IPS-NIHi7 (cell line): Measurements from ENCODE around the gene CDC73.
"Not testable (repeated sequence)": the region's sequence is repeated elsewhere in the genome, so short reads cannot be mapped to it uniquely, and the experiment has no call there.

Experiments used
- DNase-seq: peaks from one replicate; pipeline ENCODE4 v3.0.0; 2012; ENCODE audit warnings: mixed read lengths; ENCODE audit errors: extremely low spot score

Gene CDC73

DNA sequence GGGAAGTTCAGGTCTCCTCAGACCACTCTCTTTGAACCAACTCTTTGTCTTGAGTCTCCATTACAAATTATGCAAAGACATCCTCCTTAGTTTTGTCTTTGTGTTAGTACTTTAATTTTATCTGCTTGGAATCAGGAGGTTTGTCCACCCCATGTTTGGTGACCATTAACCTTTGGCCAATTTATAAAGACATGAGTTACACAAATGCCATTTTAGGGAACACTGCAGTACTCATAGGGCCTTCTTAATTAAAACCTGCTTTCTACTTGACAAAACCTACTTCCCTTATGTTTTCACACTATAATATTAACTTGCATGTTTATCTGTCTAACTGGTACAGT is 7.9 kb upstream of the CDC73 start:
- no peak for DNase-seq

DNA sequence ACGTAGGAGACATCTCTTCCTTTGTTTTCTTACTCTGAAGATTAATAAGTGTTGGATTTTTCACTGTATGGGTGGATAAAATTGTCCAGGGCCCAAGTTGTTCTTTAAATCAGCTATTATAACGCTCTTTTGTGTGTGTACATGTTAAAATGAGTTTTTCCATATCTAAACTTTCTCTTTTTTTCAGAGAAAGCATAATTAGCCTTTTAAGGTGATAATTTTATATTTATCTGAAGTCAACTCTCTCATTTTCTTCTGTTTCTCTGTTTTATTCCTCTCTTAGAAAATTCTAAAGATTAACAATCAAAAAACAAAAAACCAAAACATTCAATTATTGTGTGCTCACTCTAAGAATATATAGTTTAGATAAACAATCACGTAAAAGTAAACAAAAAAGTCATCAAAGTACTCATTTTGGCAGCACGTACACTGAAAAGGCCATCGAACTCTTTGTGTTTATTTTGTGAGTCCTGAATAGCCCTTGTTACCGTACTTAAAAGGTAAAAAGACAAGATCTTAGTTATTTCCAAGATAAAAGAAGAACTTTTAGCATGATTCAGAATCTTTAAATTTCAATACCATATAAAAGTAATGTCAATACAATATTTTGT is 7.2 kb upstream of the CDC73 start:
- no peak for DNase-seq

DNA sequence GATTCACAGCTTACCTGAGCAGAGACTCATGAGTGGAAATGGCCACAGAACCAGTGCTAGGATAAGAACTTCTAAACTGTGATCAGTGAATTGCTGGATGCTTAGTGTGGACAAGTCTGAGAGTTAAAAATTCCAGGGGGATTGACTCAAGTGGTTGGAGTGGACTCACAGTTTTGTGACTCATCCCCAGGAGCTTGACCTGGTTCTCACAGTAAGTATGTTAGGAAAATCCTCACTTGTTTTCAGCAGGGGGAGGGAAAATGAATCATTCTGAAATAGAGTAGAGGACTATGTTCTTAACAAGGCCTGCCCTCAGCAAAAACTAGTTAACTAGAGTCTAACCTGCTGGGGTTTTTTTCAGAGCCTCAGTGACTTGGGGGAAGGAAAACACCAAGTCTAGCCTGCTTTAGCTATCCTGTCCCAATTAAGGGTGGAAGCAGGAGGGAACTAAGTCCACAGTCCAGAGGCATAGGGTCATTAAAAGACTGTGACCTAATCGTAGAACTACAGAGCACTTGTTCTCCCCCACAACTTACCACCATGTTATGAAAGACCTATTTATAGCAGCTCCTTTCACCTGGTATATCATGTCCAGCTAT is 6.1 kb upstream of the CDC73 start:
- no peak for DNase-seq

DNA sequence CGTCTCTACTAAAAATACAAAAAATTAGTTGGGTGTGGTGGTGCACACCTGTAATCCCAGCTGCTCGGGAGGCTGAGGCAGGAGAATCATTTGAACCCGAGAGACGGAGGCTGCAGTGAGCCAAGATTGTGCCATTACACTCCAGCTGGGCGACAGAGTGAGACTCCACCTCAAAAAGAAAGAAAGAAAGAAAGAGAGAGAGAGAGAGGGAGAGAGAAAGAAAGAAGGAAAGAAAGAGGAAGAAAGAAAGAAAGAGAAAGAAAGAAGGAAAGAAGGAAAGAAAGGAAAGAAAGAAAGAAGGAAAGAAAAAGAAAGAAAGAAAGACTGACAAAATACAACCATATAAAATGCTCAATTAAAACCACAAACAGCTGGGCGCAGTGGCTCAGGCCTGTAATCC is 4.7 kb upstream of the CDC73 start:
- DNase-seq = not testable (repeated sequence)

DNA sequence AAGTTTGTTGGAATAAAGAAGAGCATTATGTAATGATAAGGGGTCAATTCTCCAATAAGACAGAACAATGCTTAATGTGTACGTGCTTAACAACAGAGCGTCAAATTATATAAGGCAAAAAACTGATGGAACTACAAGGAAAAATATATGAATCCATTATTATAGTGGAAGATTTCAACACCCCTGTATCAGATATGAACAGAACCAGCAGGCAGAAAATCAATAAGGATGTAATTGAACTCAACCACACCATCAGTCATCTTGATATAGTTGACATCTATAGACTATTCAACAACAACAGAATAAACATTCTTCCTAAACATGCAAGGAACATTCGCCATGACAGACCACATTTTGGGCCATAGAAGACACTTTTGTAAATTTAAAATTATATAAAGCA is 3.6 kb upstream of the CDC73 start:
- no peak for DNase-seq

DNA sequence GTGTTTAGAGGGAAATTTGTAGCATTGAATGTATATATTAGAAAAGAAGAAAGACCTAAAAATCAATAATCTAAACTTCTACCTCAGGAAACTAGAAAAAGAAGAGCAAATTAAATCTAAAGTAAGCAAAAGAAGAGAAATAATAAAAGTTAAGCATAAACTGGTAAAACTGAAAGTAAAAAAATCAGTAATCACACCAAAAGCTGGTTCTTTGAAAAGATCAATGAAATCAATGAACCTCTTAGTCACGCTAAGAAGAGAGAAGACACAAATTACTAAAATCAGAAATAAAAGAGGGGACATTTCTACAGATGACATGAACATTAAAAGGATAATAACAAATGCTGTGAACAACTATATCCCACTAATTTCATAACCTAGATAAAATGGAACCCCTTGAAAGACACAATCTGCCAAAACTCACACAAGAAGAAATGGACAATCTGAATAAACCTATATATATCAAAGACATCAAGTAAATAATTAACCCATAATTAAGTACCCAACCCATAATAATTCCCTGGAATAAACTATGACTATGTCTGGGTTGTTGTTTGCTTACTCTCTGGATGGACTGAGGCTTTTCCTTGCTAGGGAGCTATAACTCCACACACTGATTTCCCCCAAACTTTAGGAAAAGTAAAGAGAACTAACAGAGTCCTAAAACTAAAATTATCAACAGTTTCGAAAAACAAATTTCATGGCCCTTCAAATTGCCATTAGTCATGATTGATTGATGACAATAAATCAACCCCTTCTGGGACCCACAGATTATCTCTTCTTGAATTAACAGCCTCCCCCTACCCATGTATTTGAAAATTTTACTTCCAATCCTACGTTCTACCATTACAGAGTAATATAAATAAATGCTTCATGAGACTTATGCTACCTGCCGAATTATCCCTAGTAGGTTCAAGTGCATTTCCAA is 2.8 kb upstream of the CDC73 start:
- no peak for DNase-seq

DNA sequence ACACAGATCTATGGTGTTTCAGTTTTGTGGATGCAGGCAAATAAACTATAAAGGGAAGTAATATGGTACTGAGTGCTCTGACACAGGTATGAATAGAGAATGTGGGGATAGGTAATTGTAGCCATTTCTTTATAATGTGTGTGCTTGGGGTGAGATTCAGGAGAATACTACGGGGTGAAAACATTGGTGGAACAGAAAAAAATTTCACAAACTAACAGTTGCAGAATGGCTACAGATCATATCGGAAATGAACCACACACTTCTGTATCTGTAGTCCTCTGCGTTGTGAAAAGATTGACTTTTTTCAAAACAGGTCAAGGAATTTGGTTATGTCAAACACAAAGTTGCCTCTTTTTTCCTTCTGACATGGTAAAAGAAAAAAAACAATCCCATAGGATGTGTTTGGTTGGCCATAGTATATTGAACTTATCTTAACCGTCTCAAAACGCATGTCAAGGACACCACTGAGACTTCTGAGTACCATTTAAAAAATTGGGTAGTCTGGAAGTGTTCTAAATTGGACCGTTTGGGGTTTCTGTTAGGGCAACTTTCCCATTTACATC is 1.1 kb upstream of the CDC73 start:
- no peak for DNase-seq

DNA sequence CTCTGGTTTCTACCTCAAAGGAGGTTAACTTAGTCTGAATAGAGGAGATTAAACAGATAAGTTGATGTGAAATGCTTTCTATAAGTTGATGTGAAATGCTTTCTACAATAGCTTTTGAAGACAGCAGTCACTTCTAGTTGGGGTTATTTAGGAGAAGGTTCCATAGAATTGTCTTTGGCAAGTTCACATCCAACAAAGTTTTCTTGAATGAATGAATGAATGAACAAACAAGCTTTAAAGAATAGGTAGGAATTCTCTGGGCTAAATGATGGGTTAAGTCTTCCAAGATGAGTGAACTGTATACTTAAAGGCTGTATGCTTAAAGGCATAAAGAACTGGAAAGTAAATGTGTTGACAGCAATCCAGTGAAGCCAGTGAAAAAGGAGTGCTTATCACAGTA is 1.9 kb downstream of the CDC73 start:
- no peak for DNase-seq

DNA sequence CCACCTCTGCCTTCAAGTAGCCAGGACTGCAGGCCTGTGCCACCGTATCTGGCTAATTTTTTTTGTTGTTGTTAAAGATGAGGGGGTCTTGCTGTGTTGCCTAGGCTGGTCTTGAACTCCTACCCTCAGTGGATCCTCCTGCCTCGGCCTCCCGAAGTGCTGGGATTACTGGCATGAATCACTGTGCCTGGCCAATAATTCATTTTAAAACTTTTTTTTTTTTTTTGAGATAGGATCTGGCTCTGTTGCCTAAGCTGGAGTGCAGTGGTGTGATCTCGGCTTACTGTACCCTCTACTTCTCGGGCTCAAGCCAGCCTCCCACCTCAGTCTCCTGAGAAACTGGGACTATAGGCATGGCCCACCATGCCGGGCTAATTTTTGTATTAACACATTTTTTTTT is 3.5 kb downstream of the CDC73 start:
- DNase-seq = no peak

DNA sequence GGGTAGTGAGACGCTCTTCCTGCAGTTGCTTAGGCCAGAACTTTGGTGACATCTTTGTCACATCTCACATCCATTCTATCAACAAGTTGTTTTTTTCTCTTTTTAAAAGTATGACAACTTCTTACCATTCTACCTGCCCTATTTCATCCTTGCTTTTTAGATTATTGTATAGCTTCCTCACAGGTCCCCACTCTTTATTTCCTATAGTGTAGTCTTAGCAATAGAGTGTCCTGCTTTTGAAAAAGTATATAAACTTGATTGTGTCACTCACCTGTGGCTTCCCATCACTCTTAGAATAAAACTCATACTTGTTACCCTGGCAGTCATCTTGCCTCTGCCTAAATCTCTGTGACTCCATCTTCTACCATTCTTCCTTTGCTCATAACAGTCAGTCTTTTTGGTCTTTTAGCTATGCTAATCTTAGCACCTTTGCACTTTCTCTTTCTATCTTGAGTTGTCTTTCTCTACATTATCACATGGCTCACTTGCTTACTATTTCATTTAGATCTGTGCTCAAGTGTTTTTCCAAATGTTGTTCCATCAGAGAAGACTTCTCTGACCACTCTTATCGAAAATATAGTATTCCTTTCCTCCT is 9.5 kb downstream of the CDC73 start:
- no peak for DNase-seq

DNA sequence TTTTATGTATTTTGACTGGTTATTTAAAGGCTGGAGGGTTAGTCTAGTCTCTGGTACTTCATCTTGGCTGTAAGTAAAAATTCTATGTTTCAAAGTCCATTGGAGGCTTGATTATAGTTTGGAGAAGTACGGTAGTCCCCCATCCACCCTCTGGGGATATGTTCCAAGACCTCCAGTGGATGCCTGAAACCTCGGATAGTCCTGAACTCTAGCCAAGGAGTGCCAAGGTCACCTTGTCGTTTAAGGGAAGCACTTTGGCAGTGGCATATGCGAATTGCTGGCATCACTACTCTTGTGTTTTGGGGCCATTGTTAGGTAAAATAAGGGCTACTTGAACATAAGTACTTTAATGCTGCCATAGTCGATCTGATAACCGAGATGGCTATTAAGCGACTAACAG is 18.4 kb downstream of the CDC73 start:
- DNase-seq = no peak

DNA sequence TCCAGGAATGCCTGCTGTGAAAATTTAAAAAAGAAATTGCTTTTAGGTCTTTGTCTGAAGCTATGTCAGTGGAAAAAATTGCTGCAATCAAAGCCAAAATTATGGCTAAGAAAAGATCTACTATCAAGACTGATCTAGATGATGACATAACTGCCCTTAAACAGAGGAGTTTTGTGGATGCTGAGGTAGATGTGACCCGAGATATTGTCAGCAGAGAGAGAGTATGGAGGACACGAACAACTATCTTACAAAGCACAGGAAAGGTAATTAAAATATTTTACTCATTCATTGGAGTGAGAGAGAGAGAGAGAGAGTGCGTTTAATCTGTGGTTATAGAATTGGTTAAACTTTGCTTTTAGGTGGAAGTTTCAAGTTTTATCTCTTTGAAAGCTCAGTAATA is 20.0 kb downstream of the CDC73 start:
- DNase-seq = no peak

DNA sequence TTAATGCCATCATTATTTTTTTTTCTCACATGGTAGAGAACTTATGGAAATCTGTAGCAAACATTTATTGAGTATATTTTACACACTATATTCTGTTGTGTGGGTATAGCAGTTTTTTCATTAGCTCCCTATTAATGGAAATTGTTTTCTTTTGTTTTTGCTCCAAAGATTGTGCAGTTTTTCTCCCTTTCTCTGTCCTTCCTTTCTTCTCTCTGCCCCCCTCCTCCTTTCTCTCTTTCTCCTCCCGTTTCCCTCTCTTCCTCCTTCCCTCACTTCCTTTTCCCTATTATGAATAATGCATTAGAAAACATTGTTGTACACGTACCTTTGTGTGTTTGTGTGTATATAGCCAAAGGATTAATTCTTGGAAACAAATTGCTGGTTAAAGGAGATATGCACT is 20.6 kb downstream of the CDC73 start:
- DNase-seq = no peak

DNA sequence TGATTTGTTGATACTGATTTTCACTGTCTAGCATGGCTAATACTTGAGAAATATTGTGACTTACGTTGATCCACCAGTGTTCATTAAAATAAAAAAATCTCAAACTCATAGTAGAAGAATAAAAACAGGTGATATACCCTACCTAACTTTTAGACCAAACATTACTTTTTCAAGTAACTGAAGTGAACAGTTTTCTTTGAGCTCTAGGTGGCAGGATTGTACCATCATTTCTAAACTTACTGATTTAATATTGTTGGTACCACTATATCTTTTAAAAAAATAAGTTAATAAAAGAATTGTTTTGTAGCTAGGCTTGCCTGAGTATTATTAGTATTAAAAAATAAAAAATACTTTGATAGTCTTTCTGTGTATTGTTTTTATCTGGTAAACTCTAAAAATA is 21.5 kb downstream of the CDC73 start:
- no peak for DNase-seq

DNA sequence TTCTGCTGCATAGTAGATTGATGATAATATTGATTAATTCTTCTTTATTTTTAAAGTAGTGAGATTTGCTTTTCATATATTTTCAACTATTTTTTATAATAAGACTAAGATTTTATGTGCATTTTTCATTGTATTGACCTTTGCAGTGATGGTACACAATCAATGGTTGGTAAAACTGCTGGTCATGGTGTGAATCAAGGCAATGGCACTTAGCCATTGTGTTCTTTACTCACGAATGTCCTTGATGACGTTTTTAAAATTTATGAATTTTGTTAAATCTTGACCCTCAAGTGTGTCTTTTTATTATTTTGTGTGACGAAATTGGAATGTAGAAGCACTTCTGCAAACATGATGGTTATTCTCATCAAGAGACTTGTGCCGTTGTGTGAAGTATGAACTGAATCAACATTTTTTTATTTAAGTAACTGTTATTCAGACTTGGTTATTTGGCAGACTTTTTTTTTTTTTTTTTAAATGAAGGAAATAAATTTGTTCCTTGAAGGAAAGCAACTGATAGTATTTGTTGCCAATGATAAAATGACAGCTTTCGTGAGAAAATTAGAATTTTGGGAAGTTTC is 22.6 kb downstream of the CDC73 start:
- no peak for DNase-seq

DNA sequence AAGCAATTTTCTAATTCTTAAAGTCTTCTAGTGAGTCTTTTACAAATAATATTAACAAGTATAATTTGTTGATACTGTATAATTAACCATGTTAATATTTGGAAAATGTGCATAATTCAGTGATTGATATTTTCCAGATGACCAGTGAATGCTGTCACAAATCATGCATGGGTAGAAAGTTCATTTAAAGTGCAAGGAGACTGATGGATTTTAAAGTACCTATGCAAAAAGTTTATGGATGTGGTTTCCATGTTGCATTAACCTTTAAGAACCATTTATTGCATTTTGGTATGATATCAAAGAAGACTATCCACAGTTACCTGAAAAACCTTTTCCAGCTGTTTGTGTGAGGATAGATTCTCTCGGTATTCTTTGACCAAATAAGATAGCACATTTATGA is 23.2 kb downstream of the CDC73 start:
- no peak for DNase-seq

DNA sequence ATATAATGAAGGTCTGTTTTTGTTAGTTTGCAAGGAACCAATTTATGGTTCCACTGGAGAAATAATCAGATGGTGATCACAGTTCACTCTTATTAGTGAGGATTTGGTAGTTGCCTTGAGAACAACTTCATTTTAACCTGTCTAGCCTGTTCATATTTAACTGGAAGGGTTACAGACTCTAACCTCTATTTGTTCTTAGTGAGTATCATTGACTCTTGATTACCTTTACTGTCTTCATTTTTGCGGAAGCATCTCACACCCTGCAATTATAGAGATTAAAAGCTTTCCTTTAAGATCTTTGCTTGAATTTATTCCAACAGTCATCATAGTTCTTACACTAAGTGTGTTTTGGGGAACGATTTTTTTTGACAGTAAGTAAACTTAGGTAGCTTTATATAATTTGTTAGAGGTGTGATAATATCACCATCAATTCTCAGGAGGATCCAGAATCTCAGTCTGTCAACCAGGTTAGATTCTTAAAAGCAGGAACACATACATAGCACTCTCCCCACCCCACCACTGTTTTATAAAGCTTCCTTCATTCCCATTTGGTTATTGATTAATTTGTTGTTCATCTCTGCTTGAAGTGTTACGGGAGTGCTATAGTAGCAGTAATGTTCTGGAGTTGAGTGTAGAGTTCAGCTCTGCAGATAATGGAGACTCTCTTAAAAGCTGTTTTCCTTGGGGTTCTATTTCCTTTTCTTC is 34.4 kb downstream of the CDC73 start:
- no peak for DNase-seq

DNA sequence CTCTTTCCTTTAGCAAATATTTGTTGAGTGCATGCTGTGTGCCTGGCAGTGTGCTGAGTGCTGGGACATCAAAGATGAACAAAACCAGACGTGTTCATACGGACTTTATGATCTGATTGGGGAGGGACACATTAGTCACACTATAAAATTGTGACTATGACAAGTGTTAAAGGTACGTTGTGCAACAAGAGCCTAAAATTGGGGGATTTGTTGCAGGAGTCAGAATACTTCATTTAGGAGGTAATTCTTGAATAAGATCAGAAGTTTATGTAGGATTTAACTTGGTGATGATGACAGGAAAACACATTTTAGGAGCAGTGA is 35.0 kb downstream of the CDC73 start:
- no peak for DNase-seq

DNA sequence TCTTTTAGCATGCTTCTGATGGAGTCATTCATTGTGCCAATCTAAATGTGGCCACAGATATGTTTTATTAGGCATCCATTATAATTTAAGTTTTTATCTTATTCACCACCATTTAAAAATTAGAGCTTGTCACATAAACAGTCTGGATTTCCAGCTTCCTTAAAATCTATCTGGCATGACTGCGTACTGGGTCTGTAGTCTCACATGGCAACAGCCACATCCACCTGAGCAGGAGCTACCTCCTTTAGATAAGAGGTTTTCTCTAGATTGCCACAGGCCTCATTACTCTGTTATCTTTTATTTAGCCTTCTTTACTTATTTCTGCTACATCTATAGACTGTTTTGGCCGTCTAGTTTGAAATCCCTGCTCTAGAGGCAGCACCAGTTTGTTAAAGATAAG is 35.5 kb downstream of the CDC73 start:
- no peak for DNase-seq

DNA sequence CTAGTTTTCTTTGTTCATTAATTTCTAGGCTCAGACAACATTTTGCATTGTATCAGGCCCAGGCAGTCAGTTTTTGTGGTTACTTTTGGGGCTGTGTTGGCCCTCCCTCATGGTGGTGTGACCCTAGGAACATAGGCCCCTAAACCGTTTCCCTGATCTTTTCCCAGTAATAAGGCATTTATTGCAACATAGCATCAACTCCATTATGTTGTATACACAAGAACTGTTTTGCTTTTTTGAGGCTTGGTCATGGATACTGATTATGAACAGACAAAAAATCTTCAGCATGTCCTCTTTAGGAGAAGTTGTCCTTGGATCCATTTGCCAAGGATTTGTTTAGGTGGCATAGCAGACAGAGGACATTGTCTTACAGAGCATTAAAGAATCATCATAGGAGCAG is 54.3 kb downstream of the CDC73 start:
- DNase-seq = no peak

DNA sequence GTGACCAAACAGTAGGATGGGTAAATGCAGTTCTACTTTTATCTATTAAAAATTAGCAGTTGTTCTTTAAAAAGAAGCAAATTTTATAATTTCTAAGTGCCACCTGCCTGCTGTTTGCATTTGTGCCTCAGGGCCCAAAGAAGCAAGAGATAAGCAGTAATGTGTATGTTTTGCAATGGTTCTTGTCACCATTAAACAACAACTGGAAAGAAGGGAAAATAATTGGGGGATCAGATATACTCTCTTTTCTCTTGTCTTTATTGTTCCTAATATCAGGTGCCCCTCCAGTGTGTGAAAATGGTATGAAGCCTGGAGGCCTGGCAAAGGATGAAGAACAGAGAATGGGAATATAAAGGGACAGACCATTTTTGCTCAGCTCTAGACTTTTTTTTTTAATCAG is 55.0 kb downstream of the CDC73 start:
- no peak for DNase-seq

DNA sequence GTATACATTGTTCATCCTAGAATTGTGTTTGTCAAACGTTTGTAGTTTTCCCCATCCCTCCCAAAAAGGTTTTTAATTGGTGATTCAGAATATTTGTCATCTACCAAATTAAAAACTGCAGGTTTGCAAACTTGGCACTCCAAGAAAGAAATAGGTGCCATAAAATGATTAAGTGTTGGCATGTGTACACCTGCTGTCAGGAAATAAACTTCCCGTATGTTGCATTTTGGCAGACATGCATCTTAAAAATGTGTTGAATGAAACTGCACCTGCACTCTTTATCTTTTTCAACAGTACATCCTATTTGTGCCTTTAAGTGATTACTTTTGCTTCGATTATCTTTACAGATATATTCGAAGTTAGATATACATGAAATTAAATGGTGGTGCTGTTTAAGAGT is 57.3 kb downstream of the CDC73 start:
- DNase-seq = no peak
